HepG2 (cell line): ENCODE results near the gene GPR137. TPM values are rescaled to one million over a fixed set of nuclear protein-coding genes. Genes with fewer than 3 reads are reported as not detected.
A peak's percentile ranks its signal among the peaks of the same experiment; 100 is the strongest.

ENCODE experiments used
- ARID5B ChIP-seq: IDR thresholded peaks from 2 replicates; pipeline ENCODE4 v1.4.0; 2020; ENCODE audit warnings: mild to moderate bottlenecking, missing genetic modification reagents
- ATAD3A ChIP-seq: sonication (generic); formaldehyde crosslinking; IDR thresholded peaks from 2 replicates; pipeline ENCODE4 v1.4.0; 2020; ENCODE audit warnings: missing genetic modification reagents
- CENPBD1 ChIP-seq: sonication (generic); formaldehyde crosslinking; IDR thresholded peaks from 2 replicates; pipeline ENCODE4 v1.8.0; 2022; ENCODE audit warnings: missing genetic modification reagents, low read depth, mild to moderate bottlenecking, borderline replicate concordance
- HDAC6 ChIP-seq: fragments of 200-600 bp; sonication (generic); IDR thresholded peaks from 2 replicates; pipeline ENCODE4 v1.7.0; 2017; ENCODE audit warnings: mild to moderate bottlenecking, antibody characterized with exemption, low read length, low read depth
- HIC2 ChIP-seq: sonication (generic); formaldehyde crosslinking; IDR thresholded peaks from 2 replicates; pipeline ENCODE4 v1.9.0; 2022; ENCODE audit warnings: low read depth, missing genetic modification reagents
- RAD21 ChIP-seq: fragments of 450-650 bp; formaldehyde crosslinking; IDR thresholded peaks from 2 replicates; pipeline ENCODE4 v1.5.0; 2020; ENCODE audit warnings: mild to moderate bottlenecking
- SNAPC2 ChIP-seq: sonication (generic); formaldehyde crosslinking; IDR thresholded peaks from 2 replicates; pipeline ENCODE4 v1.8.1; 2022; ENCODE audit warnings: mild to moderate bottlenecking, missing genetic modification reagents
- THAP11 ChIP-seq: IDR thresholded peaks from 2 replicates; pipeline ENCODE4 v1.6.1; 2016; ENCODE audit warnings: missing biosample characterization, missing genetic modification reagents
- ZBTB33 ChIP-seq: sonication (generic); formaldehyde crosslinking; IDR thresholded peaks from 2 replicates; pipeline ENCODE4 v1.4.0; 2020; ENCODE audit warnings: missing genetic modification reagents
- ZNF407 ChIP-seq: sonication (generic); formaldehyde crosslinking; IDR thresholded peaks from one replicate; pipeline ENCODE4 v1.5.1; 2020; ENCODE audit warnings: mild to moderate bottlenecking, missing genetic modification reagents; ENCODE audit errors: not compliant biosample characterization
- ZNF766 ChIP-seq: sonication (generic); formaldehyde crosslinking; IDR thresholded peaks from 2 replicates; pipeline ENCODE4 v1.5.0; 2020; ENCODE audit warnings: missing genetic modification reagents, borderline replicate concordance
- polyA plus RNA-seq, 8 experiments: library from polyadenylated mRNA; depleted of rRNA in 3 of 8; stranded (reverse) in 7 of 8; unstranded in 1 of 8; fragments of >200 nt; fragmentation: Illumina TruSeq in 4 of 8; extraction: Trizol in 4 of 8; gene quantifications; 2 replicates each; pipeline versions ENCODE4 v1.2.1 to v1.2.3, GENCODE V29; 2011 to 2016; ENCODE audit warnings: low read depth in 4 of 8, missing spikeins in 1 of 8, mixed read lengths in 1 of 8; ENCODE audit not compliant: insufficient read depth in 1 of 8
- total RNA-seq, 5 experiments: library from RNA; depleted of rRNA; stranded (reverse); fragments of >200 nt; fragmentation: Illumina TruSeq; extraction: Trizol; gene quantifications; 2 replicates each; pipeline ENCODE4 v1.2.3, GENCODE V29; 2016; ENCODE audit warnings: low read depth in 1 of 5

Gene GPR137
- total and polyA plus RNA-seq, 2 of the 13 experiments (the other 11 are each of a cell fraction or from before 2014, with no cell fraction given), result 8.5 to 13.2 TPM

- TF ChIP-seq ARID5B (CRISPR knock-in tag) (peak; percentile 41; the same call in 1 of the 2 replicates), HDAC6 (no peak), HIC2 (CRISPR knock-in tag) (peak; percentile 75; the same call in 1 of the 2 replicates), ATAD3A (no peak), CENPBD1 (CRISPR knock-in tag) (no peak), ZBTB33 (CRISPR knock-in tag) (no peak), SNAPC2 (CRISPR knock-in tag) (no peak), ZNF407 (CRISPR knock-in tag) (no peak), ZNF766 (CRISPR knock-in tag) (no peak), THAP11 (CRISPR knock-in tag) (peak; percentile 39; the same call in 1 of the 2 replicates), RAD21 (peak; percentile 75)
These were observed 46.1 kb downstream of the GPR137 start (continued) for GRCh38 chr11:64331569-64332371.
